HG02642 (cell line): ENCODE measurements around the gene KRT86.
"Not testable (repeated sequence)": the region's sequence is repeated elsewhere in the genome, so short reads cannot be mapped to it uniquely, and the experiment has no call there.

ENCODE experiments used
- ATAC-seq: cut with Tn5 transposase; IDR thresholded peaks from one replicate; pipeline ENCODE4 v1.9.1; 2021; ENCODE audit warnings: mild to moderate bottlenecking; ENCODE audit not compliant: unreplicated experiment, poor library complexity

Gene KRT86

GRCh38 chr12:52250048-52250990 is 24.1 kb upstream of the KRT86 start:
- no peak for ATAC-seq

- ATAC-seq, result no peak
Measured at GRCh38 chr12:52251367-52252051, 22.9 kb upstream of the KRT86 start.

GRCh38 chr12:52252175-52252615 is 22.2 kb upstream of the KRT86 start:
- not testable (repeated sequence) for ATAC-seq

- no peak for ATAC-seq
Measured at GRCh38 chr12:52252728-52253343, 21.6 kb upstream of the KRT86 start.

GRCh38 chr12:52253391-52254179 is 20.9 kb upstream of the KRT86 start:
- no peak for ATAC-seq

- no peak for ATAC-seq
Measured at GRCh38 chr12:52254180-52254964, 20.1 kb upstream of the KRT86 start.

GRCh38 chr12:52254965-52255751 is 19.3 kb upstream of the KRT86 start:
- no peak for ATAC-seq

- no peak for ATAC-seq
Measured at GRCh38 chr12:52255926-52256583, 18.4 kb upstream of the KRT86 start.

- ATAC-seq, result no peak
Measured at GRCh38 chr12:52256584-52256935, 17.9 kb upstream of the KRT86 start.

GRCh38 chr12:52257074-52257551 is 17.3 kb upstream of the KRT86 start:
- ATAC-seq, result no peak

- ATAC-seq, result not testable (repeated sequence)
Measured at GRCh38 chr12:52257922-52258321, 16.5 kb upstream of the KRT86 start.

- ATAC-seq, result no peak
Measured at GRCh38 chr12:52258335-52258901, 16.0 kb upstream of the KRT86 start.

GRCh38 chr12:52259657-52260243 is 14.7 kb upstream of the KRT86 start:
- no peak for ATAC-seq

- no peak for ATAC-seq
Measured at GRCh38 chr12:52260361-52261207, 13.9 kb upstream of the KRT86 start.

GRCh38 chr12:52261208-52261484 is 13.3 kb upstream of the KRT86 start:
- ATAC-seq, result no peak

GRCh38 chr12:52262286-52262685 is 12.2 kb upstream of the KRT86 start:
- no peak for ATAC-seq
